HG03039 (cell line): Measurements from ENCODE around the gene BCL6B.
"Not testable (repeated sequence)": the region's sequence is repeated elsewhere in the genome, so short reads cannot be mapped to it uniquely, and the experiment has no call there.

Experiments used
- ATAC-seq: cut with Tn5 transposase; IDR thresholded peaks from one replicate; pipeline ENCODE4 v1.9.1; 2021; ENCODE audit warnings: mild to moderate bottlenecking, moderate library complexity; ENCODE audit not compliant: unreplicated experiment

BCL6B gene

DNA sequence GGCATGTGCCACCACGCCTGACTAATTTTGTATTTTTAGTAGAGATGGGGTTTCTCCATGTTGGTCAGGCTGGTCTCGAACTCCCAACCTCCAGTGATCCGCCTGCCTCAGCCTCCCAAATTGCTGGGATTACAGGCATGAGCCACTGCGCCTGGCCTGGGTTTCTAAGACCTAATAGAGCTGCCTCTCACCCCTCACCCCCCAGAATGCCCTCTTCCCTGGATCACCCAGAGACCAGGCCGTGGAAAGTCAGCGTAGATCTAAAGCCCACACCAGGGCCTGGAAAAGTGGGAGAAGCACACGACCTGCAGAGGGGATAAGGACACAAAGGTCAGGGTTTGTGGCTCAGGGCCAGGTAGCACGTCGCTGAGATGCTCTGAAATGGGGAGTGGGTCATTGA lies 27.7 kb downstream of the BCL6B start:
- ATAC-seq: not testable (repeated sequence)

DNA sequence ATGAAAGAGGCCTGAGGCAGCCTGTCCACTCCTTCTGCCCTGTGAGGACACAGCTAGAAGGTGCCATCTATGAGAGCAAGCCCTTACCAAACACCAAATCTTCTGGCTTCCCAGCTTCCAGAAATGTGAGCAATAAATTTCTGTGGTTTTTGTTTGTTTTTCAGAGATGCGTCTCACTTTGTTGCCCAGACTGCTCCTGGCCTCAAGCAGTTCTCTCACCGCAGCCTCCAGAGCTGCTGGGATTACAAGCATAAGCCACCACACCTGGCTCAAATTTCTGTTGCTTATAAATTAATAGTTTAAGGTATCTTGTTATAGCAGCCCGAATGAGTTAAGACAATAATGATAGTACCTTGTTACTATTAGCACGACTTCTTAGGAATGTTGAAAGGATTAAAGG lies 33.5 kb downstream of the BCL6B start:
- ATAC-seq: no peak

DNA sequence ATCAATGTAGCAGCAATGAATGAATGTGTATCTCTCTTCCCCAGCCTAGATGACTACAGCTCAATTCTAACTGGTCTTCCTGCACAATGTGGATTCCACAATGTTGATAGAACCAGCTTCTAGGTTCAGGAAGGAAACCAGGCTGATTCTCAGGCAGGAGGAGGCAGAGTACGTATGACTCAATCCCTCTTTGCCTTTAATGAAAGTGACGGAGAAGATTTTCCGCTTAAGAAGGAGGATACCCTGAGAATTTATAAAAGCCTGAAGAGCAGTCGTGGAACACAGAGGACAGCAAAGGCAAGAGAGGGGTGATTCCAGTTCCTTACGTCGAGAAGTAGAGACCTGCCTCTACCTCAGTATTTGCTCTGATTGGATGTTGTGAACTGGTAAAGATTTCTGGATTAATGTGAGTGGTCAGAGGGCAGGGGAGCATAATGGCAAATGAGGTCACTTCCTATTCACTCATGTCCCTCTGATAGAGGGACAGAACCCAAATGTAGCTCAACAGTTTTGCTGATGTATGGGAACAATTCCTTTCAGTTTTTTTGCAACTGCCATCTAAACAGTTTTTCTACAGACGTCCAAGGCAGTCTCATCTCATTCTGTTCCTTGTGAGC lies 36.1 kb downstream of the BCL6B start:
- no peak for ATAC-seq

DNA sequence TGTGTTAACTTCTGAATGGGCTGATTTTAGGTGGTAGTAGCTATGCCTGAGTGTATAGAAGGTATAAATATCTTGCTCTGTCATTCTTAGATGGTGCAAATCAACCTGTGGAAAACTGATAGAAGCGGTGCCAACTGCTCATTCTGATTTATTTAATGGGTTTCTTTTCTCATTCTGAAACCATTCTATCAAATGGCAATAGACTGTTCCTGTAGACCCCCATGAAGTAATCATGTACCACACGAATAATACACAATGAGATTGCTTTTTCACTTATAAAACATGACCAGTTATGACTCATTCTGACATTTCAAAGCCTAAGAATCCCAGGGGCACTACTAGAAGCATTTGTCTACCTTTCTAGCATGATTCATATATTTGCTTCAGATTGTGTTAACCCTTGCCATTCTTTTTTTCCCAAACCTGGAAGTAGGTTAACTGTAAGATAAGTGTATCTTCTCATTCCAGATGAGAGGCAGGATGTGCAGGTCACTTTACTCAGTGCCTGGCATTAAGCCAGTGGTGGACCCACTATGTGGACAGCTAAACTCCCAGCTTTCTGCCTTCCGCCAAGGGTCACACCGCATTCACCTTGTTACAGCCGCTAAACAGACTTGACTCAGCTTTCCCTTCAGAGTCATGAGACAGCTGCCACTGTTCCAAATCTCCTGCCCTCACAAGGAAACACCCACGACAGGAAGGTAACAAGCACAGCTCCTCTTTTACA lies 37.5 kb downstream of the BCL6B start:
- no peak for ATAC-seq

DNA sequence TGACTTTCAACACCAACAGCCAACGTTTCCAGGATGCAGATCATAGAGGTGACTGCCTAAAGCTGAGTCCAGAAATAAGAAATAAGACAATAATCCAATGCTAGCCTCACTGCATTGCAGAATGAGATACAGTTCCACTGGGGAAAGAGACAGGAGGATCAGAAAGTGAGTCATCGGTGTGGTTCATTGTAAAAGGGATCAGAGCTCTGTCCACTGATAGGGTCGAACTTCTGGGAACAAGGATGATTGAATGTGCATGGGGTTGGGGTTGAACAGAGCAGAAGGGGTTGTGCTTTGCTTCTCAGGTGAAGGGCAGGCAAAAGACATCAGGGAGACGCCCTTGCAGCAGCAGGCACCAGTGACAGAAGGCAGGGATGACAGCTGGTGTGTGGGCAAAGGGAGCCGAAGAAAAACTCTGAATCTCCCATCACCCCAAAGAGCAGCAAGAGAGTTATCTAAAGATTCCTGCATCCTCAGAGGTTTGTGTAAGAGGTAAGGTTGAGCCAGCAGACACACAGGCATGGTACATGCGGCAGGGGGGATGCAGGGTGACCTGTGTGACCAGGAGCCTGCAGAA lies 40.8 kb downstream of the BCL6B start:
- no peak for ATAC-seq

DNA sequence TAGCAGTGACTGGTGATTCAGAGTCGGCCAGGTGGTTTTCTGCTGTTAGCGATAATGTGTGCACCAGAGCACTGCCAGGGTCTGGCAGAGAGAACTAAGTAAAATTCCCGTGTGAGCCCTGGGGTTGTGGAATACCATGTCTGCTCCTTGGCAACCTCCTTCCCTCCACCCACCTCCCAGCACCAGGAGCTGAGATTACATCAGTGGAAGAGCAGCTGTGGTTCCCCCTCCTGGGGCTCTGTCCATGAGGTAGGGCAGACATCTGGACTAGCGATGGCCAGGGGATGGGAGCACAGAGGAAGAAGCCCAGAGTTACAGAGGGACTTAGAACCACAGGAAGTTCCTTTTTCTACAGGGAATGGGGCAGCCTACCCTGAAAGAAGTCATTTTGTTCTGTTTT lies 41.4 kb downstream of the BCL6B start:
- ATAC-seq: no peak

DNA sequence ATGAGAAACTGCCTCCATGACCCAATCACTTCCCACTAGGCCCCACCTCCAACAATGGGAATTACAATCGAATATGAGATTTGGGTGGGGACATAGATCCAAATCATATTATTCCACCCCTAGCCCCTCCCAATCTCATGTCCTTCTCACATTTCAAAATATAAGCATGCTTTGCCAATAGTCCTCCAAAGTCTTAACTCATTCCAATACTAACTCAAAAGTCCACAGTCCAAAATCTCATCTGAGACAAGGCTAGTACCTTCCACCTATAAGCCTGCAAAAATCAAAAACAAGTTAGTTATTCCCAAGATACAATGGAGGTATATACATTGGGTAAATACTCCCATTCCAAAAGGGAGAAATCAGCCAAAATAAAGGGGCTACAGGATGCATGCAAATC lies 44.3 kb downstream of the BCL6B start:
- ATAC-seq: no peak

DNA sequence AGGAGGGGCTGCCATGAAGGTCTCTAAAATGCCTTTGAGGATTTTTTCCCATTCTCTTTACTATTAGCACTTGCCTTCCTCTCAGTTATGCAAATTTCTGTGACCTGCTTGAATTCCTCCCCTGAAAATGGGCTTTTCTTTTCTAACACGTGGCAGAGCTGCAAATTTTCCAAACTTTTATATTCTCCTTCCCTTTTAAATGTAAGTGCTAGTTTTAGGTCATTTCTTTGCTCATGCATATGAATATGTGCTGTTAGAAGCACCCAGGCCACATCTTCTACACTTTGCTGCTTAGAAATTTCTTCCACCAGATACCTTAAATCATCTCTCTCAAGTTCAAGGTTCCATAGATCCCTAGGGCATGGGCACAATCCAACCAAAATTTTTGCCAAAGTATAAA lies 45.4 kb downstream of the BCL6B start:
- ATAC-seq: no peak

DNA sequence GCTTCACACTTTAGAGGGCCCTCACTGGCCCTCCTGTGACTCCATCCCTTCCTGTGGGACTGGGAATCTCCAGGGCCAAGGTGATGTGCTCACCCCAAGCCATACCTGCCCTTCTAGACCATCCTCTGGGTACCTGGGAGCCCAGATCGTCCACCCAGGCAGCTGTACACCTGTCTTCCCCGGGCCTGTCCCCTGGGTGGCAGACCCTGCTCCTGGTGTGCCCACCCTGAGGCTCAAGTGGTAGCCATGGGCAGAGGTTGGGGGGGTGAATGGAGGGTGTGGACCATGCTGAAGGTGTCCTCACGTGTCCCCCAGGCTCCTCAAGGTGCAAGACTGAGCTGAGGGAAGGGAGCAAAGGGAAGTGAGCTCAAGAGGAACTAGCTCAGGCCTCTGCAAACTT lies 47.9 kb downstream of the BCL6B start:
- ATAC-seq: no peak

DNA sequence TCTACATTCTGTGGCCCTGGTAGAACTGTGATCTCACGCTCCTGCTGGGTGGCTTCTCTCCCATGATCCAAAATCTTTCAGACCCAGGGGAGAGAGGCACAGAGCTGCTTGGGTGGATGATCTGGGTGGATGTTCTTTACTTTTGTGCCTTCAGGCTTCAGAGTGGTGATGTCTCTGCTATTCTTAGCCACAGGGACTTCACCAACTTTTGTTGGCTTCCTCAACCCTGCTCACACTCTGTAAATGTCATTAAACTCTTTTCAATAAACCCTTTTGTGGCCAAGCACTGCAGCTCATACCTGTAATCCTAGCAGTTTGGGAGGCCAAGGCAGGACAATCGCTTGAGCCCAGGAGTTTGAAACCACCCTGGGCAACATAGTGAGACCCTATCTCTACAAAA lies 49.6 kb downstream of the BCL6B start:
- no peak for ATAC-seq

DNA sequence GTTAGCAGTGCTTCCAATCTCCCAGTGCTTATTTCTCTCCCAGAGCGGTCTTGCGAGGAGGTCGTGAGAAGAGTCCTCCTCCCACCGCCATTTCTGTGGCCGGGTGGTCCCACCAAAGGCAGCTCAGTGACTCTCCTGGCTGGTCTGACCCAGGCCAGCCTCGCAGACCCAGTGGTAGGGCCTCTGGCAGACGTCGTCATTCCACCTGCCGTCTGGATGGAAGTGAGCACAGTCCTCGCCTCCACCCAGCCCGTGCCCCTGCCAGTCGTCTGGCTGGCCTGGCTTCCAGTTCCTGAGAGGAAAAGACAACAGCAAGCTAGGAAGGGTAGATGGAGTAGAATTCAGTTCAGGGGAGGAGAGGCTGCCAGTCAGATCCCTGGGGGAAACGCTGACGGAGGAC lies 52.1 kb downstream of the BCL6B start:
- ATAC-seq: no peak

DNA sequence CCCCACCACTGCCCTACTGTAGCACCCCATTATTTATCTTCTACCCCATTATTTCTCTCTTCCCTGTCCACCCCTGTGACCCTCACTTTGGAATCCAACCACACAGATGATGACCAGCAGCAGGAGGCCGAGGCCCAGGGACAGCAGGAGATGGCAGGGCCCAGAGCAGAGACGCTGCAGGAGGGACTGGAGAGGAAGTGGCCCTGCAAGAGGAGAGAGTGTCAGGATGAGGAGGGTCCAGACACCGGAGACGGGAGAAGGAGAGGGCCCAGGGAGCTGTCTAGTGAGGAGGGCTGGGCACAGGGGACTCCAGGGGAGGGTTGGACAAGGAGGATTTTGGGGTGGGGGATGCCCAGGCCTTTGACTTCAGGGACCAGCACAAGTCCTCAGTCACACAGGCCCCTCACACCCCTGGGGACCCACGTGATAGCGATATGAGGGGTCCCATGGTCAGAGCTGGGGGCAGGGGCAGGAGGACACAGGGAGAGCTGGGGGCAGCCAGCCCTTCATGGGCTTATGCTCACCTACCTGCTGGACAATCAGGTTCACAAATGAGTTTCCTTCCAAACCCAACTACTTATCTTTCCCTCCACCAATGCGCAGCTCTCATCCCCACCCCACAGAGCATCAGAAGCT lies 55.2 kb downstream of the BCL6B start:
- no peak for ATAC-seq

DNA sequence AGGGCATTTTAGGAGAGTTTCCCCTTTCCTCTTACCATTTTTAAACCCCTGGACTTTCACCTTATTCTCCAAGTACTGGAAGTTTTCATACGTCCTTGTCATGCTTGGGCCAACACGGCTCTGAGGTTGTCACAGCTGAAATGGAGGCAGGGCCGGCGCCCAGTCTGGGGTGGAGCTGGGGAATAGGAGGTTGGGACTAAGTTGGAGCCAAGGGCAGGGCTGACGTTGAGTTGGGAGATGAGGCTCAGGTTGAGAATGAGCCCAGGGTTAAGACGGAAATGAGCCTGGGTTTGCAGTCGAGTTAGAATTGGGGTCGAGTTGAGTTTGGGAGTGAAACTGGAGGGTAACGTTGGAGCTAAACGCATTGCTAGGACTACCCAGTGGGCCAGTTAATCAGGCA lies 55.9 kb downstream of the BCL6B start:
- ATAC-seq: no peak
